Spinal cord (tissue), 10 donors: ENCODE data around the gene ATF7IP2. TPM values are rescaled to one million over a fixed set of nuclear protein-coding genes. Genes with fewer than 3 reads are reported as not detected.

Experiments
- DNase-seq, 6 donors: peaks; one replicate each; pipeline versions ENCODE4 v3.0.0 to v3.0.0-alpha.2; 2013 to 2015; ENCODE audit warnings: low spot score in 6 of 6, low read depth in 4 of 6
- H3K27ac ChIP-seq: one replicate; pipeline ENCODE4 v1.5.1; 2013; ENCODE audit warnings: low read depth, low read length, control low read depth
- H3K27me3 ChIP-seq: one replicate; pipeline ENCODE4 v1.6.1; 2013; ENCODE audit warnings: low read length; ENCODE audit not compliant: control insufficient read depth, insufficient read depth
- H3K36me3 ChIP-seq: one replicate; pipeline ENCODE4 v1.6.1; 2013; ENCODE audit warnings: low read length; ENCODE audit not compliant: control insufficient read depth, insufficient read depth
- H3K4me1 ChIP-seq: one replicate; pipeline ENCODE4 v1.6.1; 2013; ENCODE audit warnings: low read length; ENCODE audit not compliant: control insufficient read depth, insufficient read depth
- H3K4me3 ChIP-seq: one replicate; pipeline ENCODE4 v1.5.1; 2013; ENCODE audit warnings: low read depth, low read length, control low read depth
- H3K9me3 ChIP-seq: one replicate; pipeline ENCODE4 v1.6.1; 2013; ENCODE audit warnings: low read length; ENCODE audit not compliant: control insufficient read depth, insufficient read depth
- WGBS: methylation state at CpG from one replicate; pipeline ENCODE4 v1.1.5; 2013; ENCODE audit warnings: missing lambda C conversion rate; ENCODE audit not compliant: insufficient coverage; 5-methylcytosine and 5-hydroxymethylcytosine counted together
- polyA plus RNA-seq, 2 donors: library from polyadenylated mRNA; unstranded; fragments of 120-200 nt; gene quantifications; one replicate each; pipeline ENCODE4 v1.2.1, GENCODE V29; 2013; ENCODE audit not compliant: insufficient read length in 2 of 2
- total RNA-seq, 2 donors: library from RNA; depleted of rRNA in 1 of 2; stranded (reverse); fragments of 120-200 nt in 1 of 2; fragments of >200 nt in 1 of 2; gene quantifications; one replicate each; pipeline versions ENCODE4 v1.2.3 to v1.2.4, GENCODE V29; 2013 to 2014
- donor health status: healthy.

Gene ATF7IP2
- total and polyA plus RNA-seq, 4 donors: 10.4 to 16.9 (median 14.0) TPM

GRCh38 chr16:10518479-10519041, 132.7 kb downstream of the ATF7IP2 start:
- Histone ChIP-seq H3K4me3 (no peak overlapping the region), H3K27me3 (no peaks in the 10 kb centered on the region), H3K9me3 (no peaks in the 10 kb centered on the region), H3K4me1 (no peaks in the 10 kb centered on the region), H3K27ac (no peak overlapping the region), H3K36me3 (no peaks in the 10 kb centered on the region)
- no peak for DNase-seq
- 87% methylated on average over 7 of the region's 7 CpGs for WGBS

GRCh38 chr16:10519297-10519696, 133.4 kb downstream of the ATF7IP2 start:
- Histone ChIP-seq H3K27ac (no peak overlapping the region), H3K9me3 (no peaks in the 10 kb centered on the region), H3K36me3 (no peaks in the 10 kb centered on the region), H3K27me3 (no peaks in the 10 kb centered on the region), H3K4me1 (no peaks in the 10 kb centered on the region), H3K4me3 (no peak overlapping the region)
- WGBS: no CpG with 5 or more reads among the region's 1 CpG
- no peak for DNase-seq

GRCh38 chr16:10519929-10520868, 134.3 kb downstream of the ATF7IP2 start:
- Histone ChIP-seq H3K27me3 (no peaks in the 10 kb centered on the region), H3K4me1 (no peaks in the 10 kb centered on the region), H3K36me3 (no peaks in the 10 kb centered on the region), H3K9me3 (no peaks in the 10 kb centered on the region), H3K4me3 (no peak overlapping the region), H3K27ac (no peak overlapping the region)
- DNase-seq: no peak
- WGBS: 69% methylated on average over 5 of the region's 10 CpGs

- no peaks in the 10 kb centered on the region for H3K9me3 ChIP-seq
- H3K36me3 ChIP-seq: no peaks in the 10 kb centered on the region
- no CpG with 5 or more reads among the region's 7 CpGs for WGBS
- DNase-seq: no peak
- no peak overlapping the region for H3K27ac ChIP-seq
- no peaks in the 10 kb centered on the region for H3K4me1 ChIP-seq
- H3K4me3 ChIP-seq: no peak overlapping the region
- no peaks in the 10 kb centered on the region for H3K27me3 ChIP-seq
Measured at GRCh38 chr16:10520869-10521578, 135.2 kb downstream of the ATF7IP2 start.

GRCh38 chr16:10521681-10522274, 135.9 kb downstream of the ATF7IP2 start:
- DNase-seq: peak; percentile 28 to 87 (median 52)
- WGBS: 50% methylated on average over 4 of the region's 9 CpGs
- no peak overlapping the region for H3K4me3 ChIP-seq
- no peaks in the 10 kb centered on the region for H3K36me3 ChIP-seq
- no peaks in the 10 kb centered on the region for H3K9me3 ChIP-seq
- H3K4me1 ChIP-seq: no peaks in the 10 kb centered on the region
- no peaks in the 10 kb centered on the region for H3K27me3 ChIP-seq
- H3K27ac ChIP-seq: no peak overlapping the region

- Histone ChIP-seq H3K9me3 (no peaks in the 10 kb centered on the region), H3K27ac (no peak overlapping the region), H3K36me3 (no peaks in the 10 kb centered on the region), H3K4me3 (no peak overlapping the region), H3K4me1 (no peaks in the 10 kb centered on the region), H3K27me3 (no peaks in the 10 kb centered on the region)
- 71% methylated on average over 1 of the region's 2 CpGs for WGBS
- no peak for DNase-seq
Measured at GRCh38 chr16:10522966-10523365, 137.1 kb downstream of the ATF7IP2 start.

- H3K27me3 ChIP-seq: no peaks in the 10 kb centered on the region
- no peak for DNase-seq
- 88% methylated on average over 3 of the region's 6 CpGs for WGBS
- H3K9me3 ChIP-seq: no peaks in the 10 kb centered on the region
- no peaks in the 10 kb centered on the region for H3K36me3 ChIP-seq
- H3K27ac ChIP-seq: no peak overlapping the region
- no peak overlapping the region for H3K4me3 ChIP-seq
- H3K4me1 ChIP-seq: no peaks in the 10 kb centered on the region
Measured at GRCh38 chr16:10525214-10525825, 139.5 kb downstream of the ATF7IP2 start.

GRCh38 chr16:10526962-10527361, 141.1 kb downstream of the ATF7IP2 start:
- Histone ChIP-seq H3K27ac (no peak overlapping the region), H3K36me3 (peaks cover 2% of the 10 kb centered on the region), H3K4me1 (no peaks in the 10 kb centered on the region), H3K9me3 (no peaks in the 10 kb centered on the region), H3K4me3 (no peak overlapping the region), H3K27me3 (no peaks in the 10 kb centered on the region)
- no peak for DNase-seq
- WGBS: 100% methylated on average over 5 of the region's 7 CpGs

GRCh38 chr16:10528635-10529034, 142.8 kb downstream of the ATF7IP2 start:
- Histone ChIP-seq H3K9me3 (no peaks in the 10 kb centered on the region), H3K27ac (no peak overlapping the region), H3K4me1 (no peaks in the 10 kb centered on the region), H3K4me3 (no peak overlapping the region), H3K27me3 (no peaks in the 10 kb centered on the region), H3K36me3 (peaks cover 3% of the 10 kb centered on the region)
- no peak for DNase-seq
- WGBS: 100% methylated on average over 1 of the region's 8 CpGs
